ENCODE results near the gene PVRIG.
"Not testable (repeated sequence)": the region's sequence is repeated elsewhere in the genome, so short reads cannot be mapped to it uniquely, and the experiment has no call there.

Gene PVRIG

GRCh38 chr7:100248483-100248882, 28.7 kb downstream of the PVRIG start:
- no peaks in the 10 kb centered on the region for H3K27me3 ChIP-seq
- no peaks in the 10 kb centered on the region for H3K36me3 ChIP-seq
- TF ChIP-seq CTCF (IDR thresholded peaks at IDR 0.05; ENCODE audit: low read depth, low read length) = no peak
- H3K9me3 ChIP-seq = no peaks in the 10 kb centered on the region
- H3K4me1 ChIP-seq = no peaks in the 10 kb centered on the region
- no peak for DNase-seq
- no peak overlapping the region for H3K4me3 ChIP-seq (ENCODE audit: low read depth, low read length)

- DNase-seq = no peak
- TF ChIP-seq CTCF (IDR thresholded peaks at IDR 0.05; ENCODE audit: low read depth, low read length) = no peak
- H3K27me3 ChIP-seq = no peaks in the 10 kb centered on the region
- no peaks in the 10 kb centered on the region for H3K9me3 ChIP-seq
- no peaks in the 10 kb centered on the region for H3K36me3 ChIP-seq
- H3K4me3 ChIP-seq (ENCODE audit: low read depth, low read length) = no peak overlapping the region
- H3K4me1 ChIP-seq = no peaks in the 10 kb centered on the region
Measured at GRCh38 chr7:100257017-100257416, 37.3 kb downstream of the PVRIG start.

GRCh38 chr7:100259984-100260383, 40.2 kb downstream of the PVRIG start:
- not testable (repeated sequence) for DNase-seq; H3K4me1 ChIP-seq; H3K9me3 ChIP-seq; H3K4me3 ChIP-seq (ENCODE audit: low read depth, low read length); H3K36me3 ChIP-seq; H3K27me3 ChIP-seq

GRCh38 chr7:100262896-100263295, 43.1 kb downstream of the PVRIG start:
- DNase-seq; H3K27me3 ChIP-seq; H3K4me1 ChIP-seq; H3K9me3 ChIP-seq; H3K4me3 ChIP-seq (ENCODE audit: low read depth, low read length); H3K36me3 ChIP-seq: not testable (repeated sequence)

GRCh38 chr7:100264223-100264622, 44.5 kb downstream of the PVRIG start:
- not testable (repeated sequence) for H3K4me1 ChIP-seq; H3K27me3 ChIP-seq; H3K36me3 ChIP-seq; H3K4me3 ChIP-seq (ENCODE audit: low read depth, low read length); DNase-seq; H3K9me3 ChIP-seq

GRCh38 chr7:100264669-100265165, 45.0 kb downstream of the PVRIG start:
- not testable (repeated sequence) for H3K27me3 ChIP-seq; H3K36me3 ChIP-seq; H3K9me3 ChIP-seq; H3K4me1 ChIP-seq; H3K4me3 ChIP-seq (ENCODE audit: low read depth, low read length); DNase-seq

- H3K4me3 ChIP-seq (ENCODE audit: low read depth, low read length); H3K9me3 ChIP-seq; DNase-seq; H3K36me3 ChIP-seq; H3K27me3 ChIP-seq; H3K4me1 ChIP-seq: not testable (repeated sequence)
Measured at GRCh38 chr7:100265851-100266250, 46.1 kb downstream of the PVRIG start.

GRCh38 chr7:100266576-100267354, 47.0 kb downstream of the PVRIG start:
- DNase-seq = no peak
- no peak for TF ChIP-seq CTCF (IDR thresholded peaks at IDR 0.05; ENCODE audit: low read depth, low read length)
- no peaks in the 10 kb centered on the region for H3K36me3 ChIP-seq
- H3K27me3 ChIP-seq = no peaks in the 10 kb centered on the region
- no peak overlapping the region for H3K4me3 ChIP-seq (ENCODE audit: low read depth, low read length)
- H3K4me1 ChIP-seq = no peaks in the 10 kb centered on the region; the same call in 1 of the 2 replicates
- no peaks in the 10 kb centered on the region for H3K9me3 ChIP-seq

- DNase-seq = no peak
- Histone ChIP-seq H3K36me3 (no peaks in the 10 kb centered on the region), H3K4me1 (no peaks in the 10 kb centered on the region; the same call in 1 of the 2 replicates), H3K27me3 (no peaks in the 10 kb centered on the region), H3K9me3 (no peaks in the 10 kb centered on the region), H3K4me3 (ENCODE audit: low read depth, low read length) (no peak overlapping the region)
- TF ChIP-seq CTCF (IDR thresholded peaks at IDR 0.05; ENCODE audit: low read depth, low read length) = no peak
Measured at GRCh38 chr7:100267648-100268047, 47.9 kb downstream of the PVRIG start.

- H3K27me3 ChIP-seq; DNase-seq; H3K4me3 ChIP-seq (ENCODE audit: low read depth, low read length); H3K36me3 ChIP-seq; H3K9me3 ChIP-seq; H3K4me1 ChIP-seq: not testable (repeated sequence)
Measured at GRCh38 chr7:100268882-100269281, 49.1 kb downstream of the PVRIG start.

- not testable (repeated sequence) for H3K27me3 ChIP-seq; H3K36me3 ChIP-seq; H3K4me1 ChIP-seq; H3K4me3 ChIP-seq (ENCODE audit: low read depth, low read length); H3K9me3 ChIP-seq; DNase-seq
Measured at GRCh38 chr7:100269306-100270045, 49.7 kb downstream of the PVRIG start.
